GM13976 (cell line): ENCODE data around the gene SETD7.

Experiments
- DNase-seq: peaks from one replicate; pipeline ENCODE4 v3.0.0; 2012; ENCODE audit warnings: low spot score
- in situ Hi-C: fragments of 300-500 bp; cut with MboI; formaldehyde crosslinking; loops from one replicate; pipeline ENCODE4 v1.12.0; 2022; ENCODE audit warnings: low sequenced_read_pairs, mixed read lengths, inconsistent platforms; ENCODE audit not compliant: unreplicated experiment
- TF ChIP-seq, protein P1 (sequence below): IDR thresholded peaks from 2 replicates; pipeline ENCODE4 v1.5.1; 2012; ENCODE audit warnings: borderline replicate concordance, mild to moderate bottlenecking; ENCODE audit not compliant: insufficient read depth; ENCODE audit errors: extremely low read depth, missing control alignments, control extremely low read depth

Gene SETD7

DNA sequence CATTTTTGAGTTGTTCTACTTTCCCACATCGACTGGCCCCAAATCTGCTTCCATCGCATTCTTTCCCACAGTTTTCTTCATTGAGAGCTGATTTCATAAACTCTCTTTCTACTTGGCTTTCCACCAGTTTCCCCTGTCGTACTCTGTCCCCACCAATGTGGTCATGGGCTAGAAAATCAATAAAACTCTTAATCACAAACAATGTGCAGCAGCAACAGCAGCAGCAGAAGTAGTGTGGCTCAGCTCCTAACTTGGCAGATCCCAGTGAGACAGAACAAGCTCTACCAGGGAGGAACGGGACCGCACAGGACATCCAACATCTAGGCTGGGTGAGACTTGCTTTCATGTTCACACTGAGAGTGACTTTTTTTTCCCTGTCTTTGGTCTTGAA lies 3.1 kb upstream of the SETD7 start:
- in situ Hi-C loops: no loop called here
- TF ChIP-seq, protein P1, sequence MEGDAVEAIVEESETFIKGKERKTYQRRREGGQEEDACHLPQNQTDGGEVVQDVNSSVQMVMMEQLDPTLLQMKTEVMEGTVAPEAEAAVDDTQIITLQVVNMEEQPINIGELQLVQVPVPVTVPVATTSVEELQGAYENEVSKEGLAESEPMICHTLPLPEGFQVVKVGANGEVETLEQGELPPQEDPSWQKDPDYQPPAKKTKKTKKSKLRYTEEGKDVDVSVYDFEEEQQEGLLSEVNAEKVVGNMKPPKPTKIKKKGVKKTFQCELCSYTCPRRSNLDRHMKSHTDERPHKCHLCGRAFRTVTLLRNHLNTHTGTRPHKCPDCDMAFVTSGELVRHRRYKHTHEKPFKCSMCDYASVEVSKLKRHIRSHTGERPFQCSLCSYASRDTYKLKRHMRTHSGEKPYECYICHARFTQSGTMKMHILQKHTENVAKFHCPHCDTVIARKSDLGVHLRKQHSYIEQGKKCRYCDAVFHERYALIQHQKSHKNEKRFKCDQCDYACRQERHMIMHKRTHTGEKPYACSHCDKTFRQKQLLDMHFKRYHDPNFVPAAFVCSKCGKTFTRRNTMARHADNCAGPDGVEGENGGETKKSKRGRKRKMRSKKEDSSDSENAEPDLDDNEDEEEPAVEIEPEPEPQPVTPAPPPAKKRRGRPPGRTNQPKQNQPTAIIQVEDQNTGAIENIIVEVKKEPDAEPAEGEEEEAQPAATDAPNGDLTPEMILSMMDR: no peak
- DNase-seq: no peak

GRCh38 chr4:139558235-139559088 lies 2.4 kb upstream of the SETD7 start:
- no peak for DNase-seq
- in situ Hi-C loops: no loop called here

DNA sequence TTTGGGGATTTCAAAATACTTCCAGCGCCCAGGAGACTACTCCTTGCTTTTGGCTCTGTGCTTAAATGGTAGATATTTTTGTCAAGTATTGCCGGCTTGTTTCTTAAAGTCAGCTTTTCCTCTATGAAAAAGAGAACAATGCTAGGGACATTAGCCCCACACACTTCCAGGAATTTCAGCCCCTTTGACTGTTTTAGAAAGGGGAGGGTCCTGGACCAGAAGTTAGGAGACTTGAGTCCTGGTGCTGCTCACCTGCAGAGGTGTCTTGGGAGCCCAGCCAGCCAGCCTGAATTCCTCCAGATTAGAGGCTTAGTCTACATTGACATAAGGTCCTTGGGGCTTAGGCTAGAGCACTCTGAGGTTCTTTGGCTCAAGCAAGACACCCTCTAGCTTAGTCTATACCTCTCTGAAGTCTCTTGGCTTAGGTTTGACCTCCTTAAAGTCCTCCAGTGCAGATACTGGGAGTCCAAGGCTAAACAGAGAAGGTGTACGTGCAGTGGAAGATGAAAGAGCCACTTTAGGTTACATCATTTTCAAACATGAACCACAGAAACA lies 1.6 kb upstream of the SETD7 start:
- DNase-seq: no peak
- in situ Hi-C loops: no loop called here

More at GRCh38 chr4:139558235-139559088, 2.4 kb upstream of the SETD7 start:
- TF ChIP-seq, protein P1: no peak

GRCh38 chr4:139556724-139557555 lies 921 bp upstream of the SETD7 start:
- in situ Hi-C loops: no loop called here
- TF ChIP-seq, protein P1: no peak
- DNase-seq: peak; percentile 59

More for the DNA sequence above, 1.6 kb upstream of the SETD7 start:
- TF ChIP-seq, protein P1: no peak

GRCh38 chr4:139555705-139556070 lies 331 bp downstream of the SETD7 start:
- DNase-seq: no peak
- in situ Hi-C loops: no loop called here
- TF ChIP-seq, protein P1: no peak

DNA sequence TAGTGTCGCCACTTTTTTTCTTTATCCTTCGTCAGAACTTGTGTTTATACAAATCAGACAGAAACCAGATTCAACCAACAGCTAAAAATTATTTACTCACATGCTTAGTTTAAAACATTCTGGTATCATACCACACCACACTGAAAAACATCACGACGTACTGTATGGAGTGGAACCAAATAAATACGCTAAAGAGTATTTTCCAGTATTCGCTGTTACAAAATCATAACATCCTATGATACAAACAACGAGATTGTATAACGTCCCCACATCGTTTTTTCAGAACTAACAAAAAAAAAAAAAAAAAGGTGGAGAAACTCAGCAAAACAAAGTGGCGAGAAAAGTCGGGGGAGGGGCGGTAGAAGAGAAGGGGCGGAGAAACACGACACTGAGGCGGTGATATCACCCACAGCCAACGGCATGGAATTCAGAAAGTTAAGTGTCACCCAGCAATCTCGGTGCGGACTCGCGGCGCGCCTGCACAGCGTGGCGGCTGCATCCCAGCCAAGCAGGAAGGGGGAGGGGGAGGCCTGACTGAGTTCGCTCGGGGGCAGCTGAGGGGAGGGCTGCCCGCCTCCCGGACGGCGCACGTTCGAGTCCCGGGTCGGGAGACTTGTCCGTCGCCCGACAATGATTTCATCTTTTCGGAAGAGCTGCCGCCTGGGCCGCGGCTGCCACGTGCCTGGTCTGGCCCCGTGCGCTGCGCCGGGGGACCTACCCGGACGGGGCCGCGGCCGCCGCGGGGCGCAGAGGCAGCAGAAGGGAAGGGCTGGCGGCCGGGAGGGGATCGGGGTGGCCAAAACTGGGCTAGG lies 920 bp downstream of the SETD7 start:
- peak; percentile 72 for DNase-seq
- TF ChIP-seq, protein P1: peak; percentile 7
- in situ Hi-C loops: no loop called here
